ENCODE data around the gene TMEM60.

DNA sequence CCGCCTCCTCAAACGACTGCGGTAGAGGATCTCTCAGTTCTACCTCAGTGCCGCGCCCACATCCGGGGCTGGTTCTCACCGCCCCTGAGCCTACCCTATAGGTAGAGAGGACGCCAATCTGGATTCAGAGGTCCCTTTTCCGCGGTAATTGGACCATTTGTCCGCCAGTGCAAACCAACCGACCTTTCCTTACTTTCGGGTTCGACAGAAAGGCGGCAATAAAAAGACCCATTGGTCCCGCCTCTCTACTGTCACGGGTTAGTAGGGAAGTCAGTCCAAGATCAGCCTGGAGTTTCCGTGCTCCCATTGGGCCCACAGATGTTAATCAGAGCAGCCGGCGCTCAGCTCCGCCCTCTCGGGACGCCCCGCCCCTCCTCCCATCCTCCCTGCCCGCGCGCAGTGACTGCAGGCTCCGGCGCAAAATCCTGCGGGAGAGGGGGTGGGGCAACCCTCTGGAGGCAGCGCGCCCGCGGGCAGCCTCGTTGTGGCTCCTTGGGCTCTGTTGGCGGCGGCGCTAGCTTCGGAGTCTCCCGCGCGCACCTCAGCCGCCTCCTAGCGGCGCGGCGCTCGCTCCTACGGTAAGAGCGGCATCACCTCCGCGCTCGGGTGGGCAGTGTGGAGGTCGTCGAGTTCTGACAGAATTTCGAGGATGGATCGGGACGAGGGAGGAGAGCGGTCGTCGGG, at the start of gene TMEM60, which contains the start of gene PHTF2:
- TF ChIP-seq, protein P1, sequence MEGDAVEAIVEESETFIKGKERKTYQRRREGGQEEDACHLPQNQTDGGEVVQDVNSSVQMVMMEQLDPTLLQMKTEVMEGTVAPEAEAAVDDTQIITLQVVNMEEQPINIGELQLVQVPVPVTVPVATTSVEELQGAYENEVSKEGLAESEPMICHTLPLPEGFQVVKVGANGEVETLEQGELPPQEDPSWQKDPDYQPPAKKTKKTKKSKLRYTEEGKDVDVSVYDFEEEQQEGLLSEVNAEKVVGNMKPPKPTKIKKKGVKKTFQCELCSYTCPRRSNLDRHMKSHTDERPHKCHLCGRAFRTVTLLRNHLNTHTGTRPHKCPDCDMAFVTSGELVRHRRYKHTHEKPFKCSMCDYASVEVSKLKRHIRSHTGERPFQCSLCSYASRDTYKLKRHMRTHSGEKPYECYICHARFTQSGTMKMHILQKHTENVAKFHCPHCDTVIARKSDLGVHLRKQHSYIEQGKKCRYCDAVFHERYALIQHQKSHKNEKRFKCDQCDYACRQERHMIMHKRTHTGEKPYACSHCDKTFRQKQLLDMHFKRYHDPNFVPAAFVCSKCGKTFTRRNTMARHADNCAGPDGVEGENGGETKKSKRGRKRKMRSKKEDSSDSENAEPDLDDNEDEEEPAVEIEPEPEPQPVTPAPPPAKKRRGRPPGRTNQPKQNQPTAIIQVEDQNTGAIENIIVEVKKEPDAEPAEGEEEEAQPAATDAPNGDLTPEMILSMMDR (conservative IDR thresholded peaks at IDR 0.05 in 1 of 2, IDR thresholded peaks at IDR 0.05 in 1 of 2; ENCODE audit: extremely low read depth in 1 of 2, insufficient read depth in 1 of 2, low read depth in 1 of 2, low read length in 2 of 2): peak; percentile 43 to 71
- no peak for TF ChIP-seq EZH2 (IDR thresholded peaks at IDR 0.05; ENCODE audit: borderline replicate concordance, low read length)
